HepG2 (cell line): ENCODE measurements around the gene PLXND1. TPM values are rescaled to one million over a fixed set of nuclear protein-coding genes. Genes with fewer than 3 reads are reported as not detected.

Experiments
- AKAP8 ChIP-seq: sonication (generic); formaldehyde crosslinking; IDR thresholded peaks from 2 replicates; pipeline ENCODE4 v1.5.1; 2020; ENCODE audit warnings: mild to moderate bottlenecking, missing genetic modification reagents
- ATF1 ChIP-seq: IDR thresholded peaks from 2 replicates; pipeline ENCODE4 v1.6.1; 2016; ENCODE audit warnings: mild to moderate bottlenecking, control low read depth
- GABPB1 ChIP-seq: IDR thresholded peaks from 2 replicates; pipeline ENCODE4 v1.6.1; 2016; ENCODE audit warnings: mild to moderate bottlenecking, missing genetic modification reagents, moderate library complexity, missing compliant biosample characterization
- HIC2 ChIP-seq: sonication (generic); formaldehyde crosslinking; IDR thresholded peaks from 2 replicates; pipeline ENCODE4 v1.9.0; 2022; ENCODE audit warnings: low read depth, missing genetic modification reagents
- HMG20A ChIP-seq: IDR thresholded peaks from 2 replicates; pipeline ENCODE4 v1.6.1; 2016; ENCODE audit warnings: borderline replicate concordance
- HOMEZ ChIP-seq: IDR thresholded peaks from 2 replicates; pipeline ENCODE4 v1.6.1; 2016; ENCODE audit warnings: low read depth
- MTA1 ChIP-seq: sonication (generic); formaldehyde crosslinking; IDR thresholded peaks from 2 replicates; pipeline ENCODE4 v1.4.0; 2020; ENCODE audit warnings: missing genetic modification reagents, mild to moderate bottlenecking, borderline replicate concordance
- PITX1 ChIP-seq: sonication (generic); formaldehyde crosslinking; IDR thresholded peaks from 2 replicates; pipeline ENCODE4 v1.5.1; 2020; ENCODE audit warnings: mild to moderate bottlenecking, missing genetic modification reagents
- RFXANK ChIP-seq: IDR thresholded peaks from 2 replicates; pipeline ENCODE4 v1.6.1; 2016
- SALL2 ChIP-seq: sonication (generic); formaldehyde crosslinking; IDR thresholded peaks from 2 replicates; pipeline ENCODE4 v1.8.1; 2023; ENCODE audit warnings: mild to moderate bottlenecking, missing genetic modification reagents, inconsistent platforms
- SCMH1 ChIP-seq: sonication (generic); formaldehyde crosslinking; IDR thresholded peaks from 2 replicates; pipeline ENCODE4 v1.9.0; 2021; ENCODE audit warnings: missing genetic modification reagents, mild to moderate bottlenecking, borderline replicate concordance
- SMC3 ChIP-seq: IDR thresholded peaks from 2 replicates; pipeline ENCODE4 v1.6.1; 2011; ENCODE audit warnings: low read length, improper control_type of control experiment
- SNRNP70 ChIP-seq: fragments of 200-400 bp; formaldehyde crosslinking; IDR thresholded peaks from 2 replicates; pipeline ENCODE4 v1.6.1; 2017; ENCODE audit warnings: mild to moderate bottlenecking, low read depth, low read length, moderate library complexity
- SRY ChIP-seq: sonication (generic); formaldehyde crosslinking; IDR thresholded peaks from 2 replicates; pipeline ENCODE4 v1.8.0; 2022; ENCODE audit warnings: mild to moderate bottlenecking, missing genetic modification reagents
- UBTF ChIP-seq: sonication (generic); formaldehyde crosslinking; IDR thresholded peaks from 2 replicates; pipeline ENCODE4 v1.4.0; 2020; ENCODE audit warnings: mild to moderate bottlenecking, missing genetic modification reagents
- WIZ ChIP-seq: sonication (generic); formaldehyde crosslinking; IDR thresholded peaks from 2 replicates; pipeline ENCODE4 v1.5.1; 2020; ENCODE audit warnings: mild to moderate bottlenecking, missing genetic modification reagents
- ZNF276 ChIP-seq: sonication (generic); formaldehyde crosslinking; IDR thresholded peaks from 2 replicates; pipeline ENCODE4 v1.4.0; 2020; ENCODE audit warnings: mild to moderate bottlenecking, low read depth, missing genetic modification reagents
- ZNF430 ChIP-seq: sonication (generic); formaldehyde crosslinking; IDR thresholded peaks from 2 replicates; pipeline ENCODE4 v1.9.0; 2021; ENCODE audit warnings: mild to moderate bottlenecking, missing genetic modification reagents
- ZNF800 ChIP-seq: sonication (generic); formaldehyde crosslinking; IDR thresholded peaks from 2 replicates; pipeline ENCODE4 v1.4.0; 2020; ENCODE audit warnings: missing genetic modification reagents
- polyA plus RNA-seq, 8 experiments: library from polyadenylated mRNA; depleted of rRNA in 3 of 8; stranded (reverse) in 7 of 8; unstranded in 1 of 8; fragments of >200 nt; fragmentation: Illumina TruSeq in 4 of 8; extraction: Trizol in 4 of 8; gene quantifications; 2 replicates each; pipeline versions ENCODE4 v1.2.1 to v1.2.3, GENCODE V29; 2011 to 2016; ENCODE audit warnings: low read depth in 4 of 8, missing spikeins in 1 of 8, mixed read lengths in 1 of 8; ENCODE audit not compliant: insufficient read depth in 1 of 8
- total RNA-seq, 5 experiments: library from RNA; depleted of rRNA; stranded (reverse); fragments of >200 nt; fragmentation: Illumina TruSeq; extraction: Trizol; gene quantifications; 2 replicates each; pipeline ENCODE4 v1.2.3, GENCODE V29; 2016; ENCODE audit warnings: low read depth in 1 of 5

PLXND1 gene
- total and polyA plus RNA-seq, 2 of the 13 experiments (the other 11 are each of a cell fraction or from before 2014, with no cell fraction given): 15.9 to 42.0 TPM

- TF ChIP-seq AKAP8 (CRISPR knock-in tag) (0 out of 2 replicates have a peak, but pooled peaks have one; percentile 1), SALL2 (CRISPR knock-in tag) (no peak), SNRNP70 (no peak), PITX1 (CRISPR knock-in tag) (peak; percentile 40; the same call in 1 of the 2 replicates), HIC2 (CRISPR knock-in tag) (peak; percentile 77; the same call in 1 of the 2 replicates), HOMEZ (CRISPR knock-in tag) (no peak; the same call in 1 of the 2 replicates), ZNF430 (CRISPR knock-in tag) (0 out of 2 replicates have a peak, but pooled peaks have one; percentile 54), GABPB1 (CRISPR knock-in tag) (peak; percentile 61; the same call in 1 of the 2 replicates), SMC3 (no peak), SRY (CRISPR knock-in tag) (no peak; the same call in 1 of the 2 replicates), RFXANK (peak; percentile 16; the same call in 1 of the 2 replicates), WIZ (CRISPR knock-in tag) (no peak), MTA1 (CRISPR knock-in tag) (peak; percentile 75; the same call in 1 of the 2 replicates), SCMH1 (CRISPR knock-in tag) (no peak), UBTF (CRISPR knock-in tag) (peak; percentile 98), ATF1 (CRISPR knock-in tag) (no peak), ZNF800 (CRISPR knock-in tag) (peak; percentile 27; the same call in 1 of the 2 replicates), HMG20A (CRISPR knock-in tag) (peak; percentile 61), ZNF276 (CRISPR knock-in tag) (peak; percentile 67; the same call in 1 of the 2 replicates)
These were observed 10.0 kb downstream of the PLXND1 start (continued) for GRCh38 chr3:129596194-129597086.
